PFSK-1 (cell line): Measurements from ENCODE around the gene PTPN4.

ENCODE experiments used
- FOXP2 ChIP-seq: optimal IDR thresholded peaks from 2 replicates; pipeline ENCODE3; 2011; ENCODE audit warnings: borderline replicate concordance, control low read depth, inconsistent platforms; ENCODE audit not compliant: insufficient read depth; ENCODE audit errors: extremely low read length, extremely low read depth
- POLR2AphosphoS5 ChIP-seq: IDR thresholded peaks from 2 replicates; pipeline ENCODE4 v1.6.1; 2012; ENCODE audit warnings: low read depth, mild to moderate bottlenecking, control low read depth, low read length, moderate library complexity
- SIN3A ChIP-seq: IDR thresholded peaks from 2 replicates; pipeline ENCODE4 v1.6.1; 2012; ENCODE audit warnings: mild to moderate bottlenecking, low read length, moderate library complexity, borderline replicate concordance; ENCODE audit not compliant: insufficient read depth
- TAF1 ChIP-seq: IDR thresholded peaks from 2 replicates; pipeline ENCODE4 v1.6.1; 2012; ENCODE audit warnings: low read length, control low read depth, borderline replicate concordance; ENCODE audit not compliant: insufficient read depth
- TF ChIP-seq, protein P1 (sequence below), 2 experiments: IDR thresholded peaks; 2 replicates each; pipeline versions ENCODE4 v1.6.1 to v1.8.0; 2011 to 2012; ENCODE audit warnings: low read depth in 2 of 2, low read length in 2 of 2, control low read depth in 1 of 2, inconsistent platforms in 1 of 2, mild to moderate bottlenecking in 1 of 2, moderate library complexity in 1 of 2; ENCODE audit not compliant: insufficient read depth in 1 of 2

Gene PTPN4

DNA sequence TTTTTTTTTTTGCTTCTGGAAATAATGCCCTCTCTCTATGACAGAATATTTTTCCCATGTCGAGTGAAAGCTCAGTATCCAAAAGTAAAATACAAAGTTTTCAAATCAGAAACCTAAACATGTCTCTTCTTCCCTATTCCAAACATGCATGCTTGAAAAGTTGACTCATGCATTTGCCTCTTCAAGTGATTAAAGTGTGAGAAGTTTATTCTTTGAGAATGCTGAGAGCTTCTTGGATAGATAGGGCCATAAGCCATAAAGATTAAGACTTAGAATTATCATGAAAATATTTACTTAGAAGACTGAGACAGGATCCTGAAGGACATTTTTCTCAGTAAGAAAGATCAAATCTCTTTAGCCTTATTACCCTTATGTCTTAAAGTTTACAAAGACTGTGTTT is 154.5 kb downstream of the PTPN4 start:
- no peak for TF ChIP-seq SIN3A
- TF ChIP-seq FOXP2: no peak
- no peak for TF ChIP-seq POLR2AphosphoS5
- no peak for TF ChIP-seq TAF1
- TF ChIP-seq, protein P1, sequence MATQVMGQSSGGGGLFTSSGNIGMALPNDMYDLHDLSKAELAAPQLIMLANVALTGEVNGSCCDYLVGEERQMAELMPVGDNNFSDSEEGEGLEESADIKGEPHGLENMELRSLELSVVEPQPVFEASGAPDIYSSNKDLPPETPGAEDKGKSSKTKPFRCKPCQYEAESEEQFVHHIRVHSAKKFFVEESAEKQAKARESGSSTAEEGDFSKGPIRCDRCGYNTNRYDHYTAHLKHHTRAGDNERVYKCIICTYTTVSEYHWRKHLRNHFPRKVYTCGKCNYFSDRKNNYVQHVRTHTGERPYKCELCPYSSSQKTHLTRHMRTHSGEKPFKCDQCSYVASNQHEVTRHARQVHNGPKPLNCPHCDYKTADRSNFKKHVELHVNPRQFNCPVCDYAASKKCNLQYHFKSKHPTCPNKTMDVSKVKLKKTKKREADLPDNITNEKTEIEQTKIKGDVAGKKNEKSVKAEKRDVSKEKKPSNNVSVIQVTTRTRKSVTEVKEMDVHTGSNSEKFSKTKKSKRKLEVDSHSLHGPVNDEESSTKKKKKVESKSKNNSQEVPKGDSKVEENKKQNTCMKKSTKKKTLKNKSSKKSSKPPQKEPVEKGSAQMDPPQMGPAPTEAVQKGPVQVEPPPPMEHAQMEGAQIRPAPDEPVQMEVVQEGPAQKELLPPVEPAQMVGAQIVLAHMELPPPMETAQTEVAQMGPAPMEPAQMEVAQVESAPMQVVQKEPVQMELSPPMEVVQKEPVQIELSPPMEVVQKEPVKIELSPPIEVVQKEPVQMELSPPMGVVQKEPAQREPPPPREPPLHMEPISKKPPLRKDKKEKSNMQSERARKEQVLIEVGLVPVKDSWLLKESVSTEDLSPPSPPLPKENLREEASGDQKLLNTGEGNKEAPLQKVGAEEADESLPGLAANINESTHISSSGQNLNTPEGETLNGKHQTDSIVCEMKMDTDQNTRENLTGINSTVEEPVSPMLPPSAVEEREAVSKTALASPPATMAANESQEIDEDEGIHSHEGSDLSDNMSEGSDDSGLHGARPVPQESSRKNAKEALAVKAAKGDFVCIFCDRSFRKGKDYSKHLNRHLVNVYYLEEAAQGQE (IDR thresholded peaks at IDR 0.05; ENCODE audit: insufficient read depth in 1 of 2, low read depth in 2 of 2, low read length in 2 of 2): no peak

DNA sequence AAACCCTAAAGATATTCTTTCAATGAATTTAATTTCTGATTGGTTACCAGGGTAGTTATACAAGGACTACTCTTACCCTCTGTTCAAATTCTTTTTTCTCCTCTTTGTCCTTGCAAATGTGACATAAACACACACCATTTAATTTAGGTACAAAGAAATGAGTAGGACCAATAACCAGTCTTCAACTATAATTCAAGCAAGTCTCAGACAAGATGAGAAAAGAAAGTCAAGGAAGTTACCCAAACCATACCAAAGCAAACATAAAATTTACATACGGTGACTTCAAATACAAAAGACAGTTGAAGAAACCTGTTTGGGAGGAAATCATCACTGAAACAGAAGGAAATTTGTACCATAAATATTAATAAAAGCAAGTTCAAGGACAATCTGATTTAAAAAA is 162.1 kb downstream of the PTPN4 start:
- TF ChIP-seq TAF1 (no peak), POLR2AphosphoS5 (no peak), FOXP2 (no peak), SIN3A (no peak)
- TF ChIP-seq, protein P1 (IDR thresholded peaks at IDR 0.05; ENCODE audit: insufficient read depth in 1 of 2, low read depth in 2 of 2, low read length in 2 of 2): no peak

DNA sequence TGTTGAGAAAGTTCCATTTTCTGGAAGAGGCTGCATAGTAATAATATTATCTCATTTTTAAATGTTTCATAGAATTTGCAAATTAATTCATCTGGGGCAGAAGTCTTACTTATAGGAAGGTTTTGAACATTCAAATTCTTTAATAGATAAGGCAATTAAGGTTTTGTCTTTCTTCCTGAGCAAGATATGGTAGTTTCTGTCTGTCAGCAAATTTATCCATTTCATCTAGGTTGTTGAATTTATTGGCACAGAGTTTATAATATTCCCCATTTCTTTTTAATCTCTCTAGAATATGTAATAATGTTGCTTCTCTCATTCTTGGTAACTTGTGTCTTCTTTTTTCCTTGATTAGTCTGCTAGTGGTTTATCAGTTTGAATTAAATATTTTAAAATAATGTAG is 163.0 kb downstream of the PTPN4 start:
- TF ChIP-seq SIN3A (no peak), FOXP2 (no peak), POLR2AphosphoS5 (no peak), TAF1 (no peak)
- TF ChIP-seq, protein P1 (IDR thresholded peaks at IDR 0.05; ENCODE audit: insufficient read depth in 1 of 2, low read depth in 2 of 2, low read length in 2 of 2): no peak

DNA sequence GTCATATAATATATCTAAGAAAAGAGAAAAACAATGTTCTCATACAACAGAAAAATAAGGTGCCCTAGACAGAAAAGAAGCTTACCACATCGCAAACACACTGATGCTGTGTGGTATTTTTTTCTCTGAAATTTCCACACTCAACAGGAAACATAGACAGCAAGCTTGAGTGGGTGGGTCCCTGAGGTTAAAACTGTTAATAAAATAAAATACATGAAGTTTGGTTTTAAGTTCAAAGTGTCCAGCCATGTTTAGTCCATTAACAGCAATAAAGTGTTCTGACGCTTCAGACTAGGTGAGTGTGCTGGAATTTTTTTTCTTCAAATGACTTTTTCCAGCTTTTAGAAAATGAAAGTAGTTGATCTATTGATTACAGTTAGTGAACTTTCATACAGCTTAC is 169.8 kb downstream of the PTPN4 start:
- no peak for TF ChIP-seq SIN3A
- TF ChIP-seq POLR2AphosphoS5: no peak
- TF ChIP-seq FOXP2: no peak
- TF ChIP-seq, protein P1 (IDR thresholded peaks at IDR 0.05; ENCODE audit: insufficient read depth in 1 of 2, low read depth in 2 of 2, low read length in 2 of 2): no peak
- TF ChIP-seq TAF1: no peak

DNA sequence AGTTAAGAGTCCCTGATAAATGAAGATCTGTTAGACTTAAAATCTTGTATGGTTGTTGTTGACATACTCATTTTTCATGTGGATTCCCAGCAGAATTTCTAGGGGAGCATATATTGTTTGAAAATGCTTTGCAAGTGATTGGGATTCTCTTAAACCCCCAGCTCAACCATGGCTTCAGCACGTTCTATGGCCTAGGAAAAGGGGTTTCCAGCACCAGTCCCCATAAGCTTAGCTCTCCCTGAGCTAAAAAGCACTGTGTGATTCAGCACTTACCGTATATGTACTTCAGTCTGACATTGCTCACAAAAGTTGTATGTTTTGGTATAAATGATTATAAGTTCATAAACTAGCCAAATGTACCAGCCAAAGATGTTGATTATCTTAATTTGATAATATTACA is 173.1 kb downstream of the PTPN4 start:
- no peak for TF ChIP-seq TAF1
- no peak for TF ChIP-seq FOXP2
- TF ChIP-seq, protein P1 (IDR thresholded peaks at IDR 0.05; ENCODE audit: insufficient read depth in 1 of 2, low read depth in 2 of 2, low read length in 2 of 2): no peak
- no peak for TF ChIP-seq SIN3A
- no peak for TF ChIP-seq POLR2AphosphoS5
